PFSK-1 (cell line): ENCODE results near the gene DNAH2.

ENCODE experiments used
- FOXP2 ChIP-seq: optimal IDR thresholded peaks from 2 replicates; pipeline ENCODE3; 2011; ENCODE audit warnings: borderline replicate concordance, control low read depth, inconsistent platforms; ENCODE audit not compliant: insufficient read depth; ENCODE audit errors: extremely low read length, extremely low read depth
- POLR2AphosphoS5 ChIP-seq: IDR thresholded peaks from 2 replicates; pipeline ENCODE4 v1.6.1; 2012; ENCODE audit warnings: low read depth, mild to moderate bottlenecking, control low read depth, low read length, moderate library complexity
- REST ChIP-seq, 2 experiments: IDR thresholded peaks; 2 replicates each; pipeline versions ENCODE4 v1.6.1 to v1.8.0; 2011 to 2012; ENCODE audit warnings: low read depth in 2 of 2, low read length in 2 of 2, control low read depth in 1 of 2, inconsistent platforms in 1 of 2, mild to moderate bottlenecking in 1 of 2, moderate library complexity in 1 of 2; ENCODE audit not compliant: insufficient read depth in 1 of 2
- SIN3A ChIP-seq: IDR thresholded peaks from 2 replicates; pipeline ENCODE4 v1.6.1; 2012; ENCODE audit warnings: mild to moderate bottlenecking, low read length, moderate library complexity, borderline replicate concordance; ENCODE audit not compliant: insufficient read depth
- TAF1 ChIP-seq: IDR thresholded peaks from 2 replicates; pipeline ENCODE4 v1.6.1; 2012; ENCODE audit warnings: low read length, control low read depth, borderline replicate concordance; ENCODE audit not compliant: insufficient read depth

Gene DNAH2

GRCh38 chr17:7703584-7704479 is 13.7 kb upstream of the DNAH2 start:
- TF ChIP-seq POLR2AphosphoS5: no peak
- no peak for TF ChIP-seq FOXP2
- no peak for TF ChIP-seq TAF1
- TF ChIP-seq SIN3A: no peak
- TF ChIP-seq REST (IDR thresholded peaks at IDR 0.05; ENCODE audit: insufficient read depth in 1 of 2, low read depth in 2 of 2, low read length in 2 of 2): no peak

GRCh38 chr17:7704601-7705268 is 12.8 kb upstream of the DNAH2 start, which contains the start of gene EFNB3:
EFNB3 (plus strand) TSS chr17:7705202; CDS start chr17:7705599, 397 bp downstream.
- no peak for TF ChIP-seq FOXP2
- TF ChIP-seq SIN3A: no peak
- TF ChIP-seq POLR2AphosphoS5: no peak; the same call in 1 of the 2 replicates
- no peak for TF ChIP-seq TAF1
- TF ChIP-seq REST (IDR thresholded peaks at IDR 0.05; ENCODE audit: insufficient read depth in 1 of 2, low read depth in 2 of 2, low read length in 2 of 2): no peak

GRCh38 chr17:7705269-7706255 is 12.0 kb upstream of the DNAH2 start:
- no peak for TF ChIP-seq TAF1
- TF ChIP-seq FOXP2: no peak
- no peak for TF ChIP-seq POLR2AphosphoS5
- no peak for TF ChIP-seq SIN3A
- no peak for TF ChIP-seq REST (IDR thresholded peaks at IDR 0.05; ENCODE audit: insufficient read depth in 1 of 2, low read depth in 2 of 2, low read length in 2 of 2)

- TF ChIP-seq FOXP2 (no peak), SIN3A (no peak), REST (IDR thresholded peaks at IDR 0.05; ENCODE audit: insufficient read depth in 1 of 2, low read depth in 2 of 2, low read length in 2 of 2) (no peak), TAF1 (no peak), POLR2AphosphoS5 (no peak)
Measured at GRCh38 chr17:7706631-7707354, 10.8 kb upstream of the DNAH2 start.
